DOHH2 (cell line): ENCODE data around the gene ZBTB12.

Experiments
- H3F3A ChIP-seq: fragments of 200-600 bp; sonication (generic), shearing (Covaris generic); 2 replicates; pipeline ENCODE4 v1.6.0; 2016; ENCODE audit warnings: antibody characterized with exemption, mild to moderate bottlenecking; ENCODE audit not compliant: control insufficient read depth, insufficient read depth
- H3K27ac ChIP-seq: fragments of 200-600 bp; sonication (generic); 2 replicates; pipeline ENCODE4 v1.5.1; 2014; ENCODE audit warnings: low read depth, mild to moderate bottlenecking, low read length, moderate library complexity
- H3K27me3 ChIP-seq: fragments of 200-600 bp; sonication (generic); 2 replicates; pipeline ENCODE4 v1.6.1; 2014; ENCODE audit warnings: mild to moderate bottlenecking, low read length, mixed read lengths; ENCODE audit not compliant: control insufficient read depth
- H3K36me3 ChIP-seq: fragments of 200-600 bp; sonication (generic); 2 replicates; pipeline ENCODE4 v1.6.1; 2014; ENCODE audit warnings: mild to moderate bottlenecking, low read length, moderate library complexity, mixed read lengths; ENCODE audit not compliant: control insufficient read depth
- H3K4me1 ChIP-seq: fragments of 200-600 bp; sonication (generic); 2 replicates; pipeline ENCODE4 v1.6.1; 2014; ENCODE audit warnings: mild to moderate bottlenecking, low read length, mixed read lengths; ENCODE audit not compliant: control insufficient read depth
- H3K4me2 ChIP-seq: fragments of 200-600 bp; sonication (generic); 2 replicates; pipeline ENCODE4 v1.6.0; 2014; ENCODE audit warnings: mild to moderate bottlenecking, low read length, moderate library complexity
- H3K4me3 ChIP-seq: fragments of 200-600 bp; sonication (generic); 2 replicates; pipeline ENCODE4 v1.5.1; 2014; ENCODE audit warnings: mild to moderate bottlenecking, low read length, mixed read lengths
- H3K79me2 ChIP-seq: fragments of 200-600 bp; sonication (generic); 2 replicates; pipeline ENCODE4 v1.6.1; 2014; ENCODE audit warnings: mild to moderate bottlenecking, low read length, mixed read lengths; ENCODE audit not compliant: control insufficient read depth
- H3K9me2 ChIP-seq: fragments of 200-600 bp; sonication (generic); replicated peaks from 2 replicates; pipeline ENCODE4 v1.6.1; 2014; ENCODE audit warnings: mild to moderate bottlenecking, low read length, mixed read lengths; ENCODE audit not compliant: control insufficient read depth
- H3K9me3 ChIP-seq: fragments of 200-600 bp; sonication (generic); 2 replicates; pipeline ENCODE4 v1.6.1; 2014; ENCODE audit warnings: antibody characterized with exemption, low read length, mixed read lengths; ENCODE audit not compliant: control insufficient read depth, insufficient read depth
- H4K20me1 ChIP-seq: fragments of 200-600 bp; sonication (generic); 2 replicates; pipeline ENCODE4 v1.6.0; 2014; ENCODE audit warnings: low read depth, mild to moderate bottlenecking, antibody characterized with exemption, low read length, moderate library complexity; ENCODE audit not compliant: control insufficient read depth, insufficient read depth
- CTCF ChIP-seq: fragments of 200-600 bp; sonication (generic); IDR thresholded peaks from one replicate; pipeline ENCODE4 v1.5.1; 2014; ENCODE audit warnings: antibody characterized with exemption, mild to moderate bottlenecking, low read depth, low read length; ENCODE audit not compliant: poor library complexity, severe bottlenecking
- EZH2phosphoT487 ChIP-seq: fragments of 200-600 bp; sonication (generic); IDR thresholded peaks from 2 replicates; pipeline ENCODE4 v1.6.1; 2017; ENCODE audit warnings: borderline replicate concordance, mild to moderate bottlenecking, antibody characterized with exemption, low read length, moderate library complexity, mixed read lengths

Gene ZBTB12

GRCh38 chr6:31862344-31863235, 39.3 kb downstream of the ZBTB12 start, which contains the start of gene NEU1:
Gene NEU1 (minus strand): TSS chr6:31862821. CDS start chr6:31862776, 45 bp downstream.
- Histone ChIP-seq H3K36me3 (peaks cover 5% of the 10 kb centered on the region; the same call in 1 of the 2 replicates), H3K27ac (peak within 1 kb of the TSS; percentile 85), H3K4me3 (peak within 1 kb of the TSS; percentile 93), H3K79me2 (0 out of 2 replicates have a peak, but pooled peaks cover 8% of the 10 kb centered on the region), H4K20me1 (no peaks in the 10 kb centered on the region), H3K4me1 (peaks cover 19% of the 10 kb centered on the region), H3K9me2 (no peaks in the 10 kb centered on the region), H3K27me3 (no peaks in the 10 kb centered on the region), H3K9me3 (no peaks in the 10 kb centered on the region), H3F3A (peaks cover 6% of the 10 kb centered on the region; the same call in 1 of the 2 replicates), H3K4me2 (peak within 1 kb of the TSS; percentile 83)
- TF ChIP-seq CTCF = no peak
- TF ChIP-seq EZH2phosphoT487 = no peak

GRCh38 chr6:31861919-31862343, 40.0 kb downstream of the ZBTB12 start:
- Histone ChIP-seq H3K4me3 (peak overlapping the region; percentile 84), H3K36me3 (peaks cover 5% of the 10 kb centered on the region; the same call in 1 of the 2 replicates), H4K20me1 (no peaks in the 10 kb centered on the region), H3F3A (peaks cover 9% of the 10 kb centered on the region; the same call in 1 of the 2 replicates), H3K27ac (no peak overlapping the region), H3K79me2 (0 out of 2 replicates have a peak, but pooled peaks cover 8% of the 10 kb centered on the region), H3K9me2 (no peaks in the 10 kb centered on the region), H3K4me2 (peak overlapping the region; percentile 83), H3K9me3 (no peaks in the 10 kb centered on the region), H3K27me3 (no peaks in the 10 kb centered on the region), H3K4me1 (peaks cover 19% of the 10 kb centered on the region)
- TF ChIP-seq CTCF = no peak
- no peak for TF ChIP-seq EZH2phosphoT487

- H3K79me2 ChIP-seq = 0 out of 2 replicates have a peak, but pooled peaks cover 8% of the 10 kb centered on the region
- H3K9me2 ChIP-seq = no peaks in the 10 kb centered on the region
- no peaks in the 10 kb centered on the region for H3K27me3 ChIP-seq
- no peaks in the 10 kb centered on the region for H4K20me1 ChIP-seq
- H3K36me3 ChIP-seq = peaks cover 5% of the 10 kb centered on the region; the same call in 1 of the 2 replicates
- H3K4me3 ChIP-seq = no peak overlapping the region
- H3F3A ChIP-seq = peaks cover 9% of the 10 kb centered on the region; the same call in 1 of the 2 replicates
- TF ChIP-seq CTCF (no peak), EZH2phosphoT487 (no peak)
- no peaks in the 10 kb centered on the region for H3K9me3 ChIP-seq
- H3K4me2 ChIP-seq = no peak overlapping the region
- H3K4me1 ChIP-seq = peaks cover 19% of the 10 kb centered on the region
- H3K27ac ChIP-seq = no peak overlapping the region
Observed at GRCh38 chr6:31861150-31861549, 40.7 kb downstream of the ZBTB12 start.
